GM18520 (cell line): ENCODE measurements around the gene MED8.

Experiments used
- ATAC-seq: cut with Tn5 transposase; IDR thresholded peaks from one replicate; pipeline ENCODE4 v1.9.1; 2021; ENCODE audit not compliant: unreplicated experiment

Gene MED8, protein sequence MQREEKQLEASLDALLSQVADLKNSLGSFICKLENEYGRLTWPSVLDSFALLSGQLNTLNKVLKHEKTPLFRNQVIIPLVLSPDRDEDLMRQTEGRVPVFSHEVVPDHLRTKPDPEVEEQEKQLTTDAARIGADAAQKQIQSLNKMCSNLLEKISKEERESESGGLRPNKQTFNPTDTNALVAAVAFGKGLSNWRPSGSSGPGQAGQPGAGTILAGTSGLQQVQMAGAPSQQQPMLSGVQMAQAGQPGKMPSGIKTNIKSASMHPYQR

DNA sequence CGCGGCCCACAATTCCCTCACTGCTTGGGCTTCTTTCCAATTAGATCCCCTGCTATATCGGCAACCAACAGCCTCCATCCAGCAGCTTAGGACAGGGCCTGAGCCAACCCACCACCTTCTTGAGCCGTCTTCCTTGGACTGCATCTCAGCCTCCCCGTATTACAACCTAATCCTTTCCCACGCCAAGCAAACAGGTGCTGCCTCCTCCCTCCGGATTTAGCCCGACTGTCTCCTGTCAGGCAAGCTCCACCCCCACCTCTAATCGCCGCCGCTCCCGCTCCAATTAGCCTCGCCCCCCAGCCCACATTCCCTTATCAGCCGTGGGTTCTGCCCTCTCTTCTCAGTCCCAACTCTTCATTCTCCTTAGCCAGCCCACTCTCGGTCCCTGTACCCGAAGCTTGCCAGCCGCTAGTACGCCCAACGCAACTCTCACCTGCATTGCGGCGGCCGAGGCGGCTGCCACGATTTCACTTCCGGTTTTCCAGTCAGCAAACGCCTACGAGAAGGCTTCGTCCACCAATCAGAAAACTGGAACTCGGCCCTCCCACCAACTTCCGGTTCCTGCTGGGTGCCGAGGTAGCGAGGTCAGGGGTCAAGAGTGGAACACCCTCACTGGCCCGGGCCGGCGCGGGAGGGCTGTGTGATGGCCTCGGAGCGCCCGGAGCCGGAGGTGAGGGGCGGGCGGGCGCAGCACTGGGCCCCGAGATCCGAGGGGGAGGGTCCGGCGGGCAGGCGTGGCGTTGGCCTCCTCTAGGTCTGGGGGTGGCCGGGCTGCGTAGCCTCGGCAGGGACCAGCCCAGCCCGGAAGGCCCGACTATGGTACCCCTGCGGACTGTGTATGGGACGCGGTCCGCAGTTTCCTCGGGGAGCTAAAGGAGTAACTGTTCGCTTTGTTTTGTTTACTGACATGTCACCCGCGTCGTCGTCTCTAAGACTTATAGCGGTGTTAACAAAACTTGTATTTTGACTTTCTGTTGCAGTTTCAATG lies at the start of gene MED8, which contains the start of gene SZT2:
TSS of gene MED8 (minus strand) at position 475 of the 988 bp plus-strand sequence. CDS start at position 439, 36 bp downstream.
TSS of gene SZT2 (plus strand) at position 574 of the 988 bp plus-strand sequence. CDS start at position 644, 70 bp downstream.
- peak; percentile 78 for ATAC-seq

DNA sequence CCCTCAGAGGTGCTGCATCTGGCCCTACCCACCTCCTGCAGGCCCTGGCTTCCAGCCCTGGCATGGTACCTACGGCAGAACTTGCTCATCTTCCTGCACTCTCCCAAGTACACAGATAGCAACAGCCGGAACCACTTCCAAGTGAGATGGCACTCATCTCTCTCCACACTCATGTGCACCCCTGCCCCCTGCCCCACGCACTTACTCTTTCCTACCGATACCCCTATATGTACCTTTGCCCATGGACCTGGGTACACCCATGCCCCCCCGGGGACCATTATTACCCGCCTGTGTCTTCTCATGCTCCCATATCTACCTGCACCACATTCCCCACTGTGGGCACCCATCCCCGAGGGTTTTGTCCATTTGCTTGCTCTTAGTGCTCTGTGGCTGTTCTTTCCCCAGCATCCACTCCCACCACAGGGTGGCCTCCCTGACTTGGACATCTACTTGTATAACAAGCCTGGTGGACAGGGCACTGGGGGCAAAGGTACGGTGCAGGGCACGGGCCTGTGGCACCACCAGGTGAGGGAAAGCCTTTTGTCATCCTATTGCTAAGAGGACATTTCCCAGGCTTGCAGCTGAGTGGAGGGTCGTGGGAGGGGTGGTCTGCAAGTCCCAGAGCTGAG lies 49.5 kb upstream of the MED8 start:
- no peak for ATAC-seq

DNA sequence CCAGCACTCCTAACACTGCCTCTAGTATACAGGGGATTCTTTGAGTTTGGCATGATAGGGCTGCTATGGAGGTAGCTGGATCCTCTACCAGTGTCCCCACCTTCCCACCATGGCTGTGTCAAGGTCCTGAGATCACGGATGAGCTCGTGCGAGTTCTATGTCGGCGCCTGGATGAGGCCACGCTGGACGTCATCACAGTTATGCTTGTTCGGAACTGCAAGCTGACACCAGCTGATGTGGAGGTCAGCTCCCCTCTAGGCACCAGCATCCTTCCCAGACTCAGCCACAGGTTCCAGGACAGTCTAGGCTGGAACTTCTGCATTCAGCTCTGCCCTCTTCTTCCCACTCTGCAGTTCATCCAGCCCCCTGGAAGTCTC lies 49.0 kb upstream of the MED8 start:
- no peak for ATAC-seq

DNA sequence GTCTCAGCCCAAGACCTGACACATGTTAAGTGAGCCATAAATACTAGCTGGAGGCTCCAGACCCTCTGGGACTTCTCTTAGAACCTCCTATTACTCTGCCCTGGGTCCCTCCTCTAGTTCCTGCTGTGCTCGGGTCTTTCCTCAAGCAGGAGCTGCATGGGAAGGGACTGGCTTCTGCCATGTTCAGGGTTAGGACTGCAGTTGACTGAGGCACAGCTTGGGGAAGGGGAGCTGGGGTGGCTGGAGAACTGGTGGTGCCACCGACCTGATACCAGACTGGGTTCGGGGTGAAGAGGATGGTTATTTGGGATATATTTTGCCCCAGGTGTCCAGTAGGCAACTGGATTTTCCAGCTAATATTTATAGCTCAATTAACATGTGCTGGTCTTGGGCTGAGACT lies 48.4 kb upstream of the MED8 start:
- no peak for ATAC-seq

DNA sequence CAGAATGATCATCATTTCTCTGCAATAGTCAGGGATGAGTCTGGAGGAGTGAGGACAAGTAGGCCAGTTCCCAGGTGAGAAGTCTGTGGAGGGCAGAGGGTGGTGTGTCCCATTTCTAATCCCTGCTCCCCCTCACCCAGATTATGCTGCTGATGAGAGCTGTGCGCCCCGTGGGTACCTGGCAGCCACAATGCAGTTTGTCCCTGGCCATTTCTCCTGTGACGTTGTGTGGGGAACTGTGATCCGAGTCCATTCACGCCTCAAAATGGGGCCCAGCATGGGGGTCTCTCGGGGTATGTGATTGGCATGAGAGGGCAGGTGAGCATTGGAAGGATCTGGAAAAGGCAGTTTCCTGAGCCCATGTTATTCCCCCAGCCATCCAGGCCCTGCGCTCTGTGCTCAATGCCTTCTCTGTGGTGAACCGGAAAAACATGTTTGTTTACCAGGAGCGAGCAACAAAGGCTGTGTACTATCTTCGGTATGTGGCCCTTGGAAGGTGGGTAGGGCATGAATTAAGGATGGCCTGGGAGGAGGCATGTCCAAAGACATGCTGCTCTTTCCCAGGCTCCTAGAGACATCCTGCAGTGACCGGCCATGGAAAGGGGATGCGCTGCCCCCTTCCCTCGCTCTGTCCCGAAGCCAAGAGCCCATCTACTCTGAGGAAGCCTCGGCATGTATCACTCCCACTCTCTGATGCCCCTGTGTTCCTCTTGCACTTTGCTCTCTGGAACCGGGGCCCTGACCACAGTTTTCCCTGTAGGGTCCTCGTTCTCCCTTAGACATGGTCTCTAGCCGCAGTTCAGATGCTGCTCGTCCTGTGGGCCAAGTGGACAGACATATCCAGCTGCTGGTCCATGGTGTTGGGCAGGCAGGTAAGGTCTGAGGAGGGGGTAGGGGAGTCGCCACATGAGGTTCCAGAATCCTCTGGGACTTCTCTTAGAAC lies 47.7 kb upstream of the MED8 start:
- no peak for ATAC-seq

DNA sequence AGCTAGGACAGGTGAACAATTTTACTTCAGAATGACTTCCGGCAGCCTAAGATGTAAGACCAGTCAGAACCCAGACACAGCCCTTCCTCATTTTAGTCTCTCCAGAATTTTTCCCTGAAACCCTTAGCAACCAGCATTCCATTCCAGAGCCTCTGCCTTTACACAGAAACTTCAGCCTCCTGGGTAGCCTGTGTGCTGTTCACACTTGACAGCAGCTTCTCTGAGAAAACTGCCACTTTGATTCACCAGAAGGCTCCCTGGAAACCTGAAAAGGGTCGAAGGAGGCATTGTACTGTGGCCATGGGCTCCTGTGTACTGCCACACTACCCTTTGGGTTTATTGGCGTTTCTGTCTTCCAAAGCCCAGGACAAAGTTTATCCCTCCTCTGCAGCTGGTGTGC lies 46.8 kb upstream of the MED8 start:
- no peak for ATAC-seq

DNA sequence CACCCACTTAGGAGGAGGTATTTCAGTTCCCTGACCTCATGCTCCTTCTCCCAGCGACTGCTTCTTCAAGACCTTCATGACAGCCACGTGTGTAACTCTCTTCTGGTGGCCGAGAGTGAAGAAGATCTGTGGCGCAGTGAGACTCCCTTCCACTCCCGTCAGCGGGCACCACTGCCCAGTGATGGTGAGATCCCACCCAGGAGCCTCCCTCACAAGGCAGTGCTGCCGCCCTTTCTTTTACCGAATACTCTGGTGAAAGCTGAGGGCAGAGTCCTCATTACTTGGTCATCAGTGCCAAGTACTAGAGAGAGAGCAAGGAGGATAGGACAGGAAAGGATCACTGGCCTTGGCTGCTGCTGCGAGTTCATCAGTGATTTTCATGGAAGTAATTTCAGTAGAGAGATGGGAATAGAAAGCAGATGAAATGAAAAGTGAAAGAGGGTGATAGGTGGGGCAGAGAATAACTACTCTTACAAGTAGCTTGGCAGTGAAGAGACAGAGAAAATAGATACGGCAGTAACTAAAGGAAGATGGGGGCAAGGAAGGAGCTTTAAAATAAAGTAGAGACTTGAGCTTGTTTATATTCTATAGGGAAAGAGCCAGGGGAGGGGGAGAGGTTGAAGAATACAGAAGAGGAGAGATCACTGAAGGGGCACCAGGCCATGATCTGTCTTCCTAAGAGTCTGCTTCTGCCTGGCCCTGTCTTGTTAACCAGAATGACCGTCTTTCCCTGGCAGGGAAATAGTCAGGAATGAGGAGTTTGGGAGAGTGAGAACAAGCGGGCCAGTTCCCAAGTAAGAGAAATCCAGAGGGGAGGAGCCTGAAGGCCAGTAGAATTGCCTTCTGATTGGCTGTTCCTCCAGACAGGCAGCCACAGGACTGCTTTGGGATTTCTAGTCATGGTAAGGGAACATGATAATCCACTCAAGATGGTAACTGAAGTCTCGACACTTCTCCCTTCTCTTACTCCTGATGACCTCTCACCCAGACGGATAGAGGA lies 45.8 kb upstream of the MED8 start:
- no peak for ATAC-seq

DNA sequence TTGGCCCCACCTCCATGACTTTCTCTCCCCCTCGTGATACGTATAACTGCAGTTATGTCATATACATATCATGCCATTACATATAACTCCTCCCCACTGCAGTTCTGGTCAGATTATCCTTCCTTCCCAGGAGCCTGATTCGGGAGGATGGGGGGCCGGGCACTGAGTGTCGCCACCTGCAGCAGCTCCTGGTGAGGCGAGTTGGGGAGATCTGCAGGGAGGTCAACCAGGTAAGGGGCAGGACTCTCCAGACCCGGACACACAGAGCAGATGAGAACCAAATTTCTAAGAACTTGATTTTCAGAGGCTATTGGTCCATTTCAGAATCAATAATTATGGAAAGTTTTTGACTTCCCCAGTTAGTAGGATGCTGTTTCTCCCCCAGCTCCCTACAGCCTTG lies 44.7 kb upstream of the MED8 start:
- no peak for ATAC-seq

DNA sequence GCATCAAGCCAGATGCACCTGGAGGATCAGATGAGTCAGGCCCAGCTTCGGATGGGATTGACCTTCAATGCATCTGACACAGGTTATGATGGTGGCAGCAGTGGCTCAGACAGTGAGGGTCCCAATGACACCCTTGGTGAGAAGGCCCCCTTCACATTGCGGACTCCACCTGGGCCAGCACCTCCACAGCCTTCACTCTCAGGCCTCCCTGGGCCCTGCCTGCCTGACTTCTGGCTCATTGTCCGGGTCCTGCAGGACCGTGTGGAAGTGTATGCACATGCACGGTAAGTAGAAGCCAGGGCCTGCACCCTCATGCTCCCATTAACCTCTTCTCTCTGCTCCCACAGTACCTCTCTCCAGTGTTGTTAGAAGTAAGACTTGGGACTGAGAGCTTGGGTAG lies 43.3 kb upstream of the MED8 start:
- ATAC-seq, result no peak

DNA sequence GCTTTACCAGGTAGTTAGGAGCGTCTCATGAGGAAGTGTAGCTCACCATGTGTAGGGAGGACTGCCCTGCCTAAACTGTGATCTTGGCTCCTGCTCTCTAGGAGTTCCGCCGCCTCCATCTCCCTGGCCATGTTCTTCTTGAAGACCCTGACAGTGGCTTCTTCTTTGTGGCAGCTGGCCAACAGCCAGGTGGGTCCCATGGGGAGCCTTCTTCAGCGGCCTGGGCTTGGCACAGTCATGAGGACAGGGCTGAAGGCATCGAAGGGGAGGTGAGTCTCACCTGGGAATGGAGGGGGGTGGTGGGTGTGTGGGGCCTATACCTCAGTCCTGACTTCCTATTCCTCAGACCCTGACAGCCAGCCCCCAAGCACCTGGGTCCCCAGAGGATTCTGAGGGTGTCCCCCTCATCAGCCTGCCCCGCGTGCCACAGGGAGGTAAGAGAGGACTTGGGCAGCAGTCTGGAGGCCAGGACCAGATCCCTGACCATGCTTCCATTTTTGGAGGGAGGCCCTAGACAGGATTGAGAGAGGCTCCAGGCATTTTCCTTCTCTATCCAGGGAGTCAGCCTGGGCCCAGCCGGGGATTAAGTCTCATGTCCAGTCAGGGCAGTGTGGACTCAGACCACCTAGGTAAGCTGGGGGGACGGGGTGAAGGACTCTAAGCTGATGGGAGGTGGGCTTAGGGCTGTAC lies 42.7 kb upstream of the MED8 start:
- ATAC-seq, result no peak

DNA sequence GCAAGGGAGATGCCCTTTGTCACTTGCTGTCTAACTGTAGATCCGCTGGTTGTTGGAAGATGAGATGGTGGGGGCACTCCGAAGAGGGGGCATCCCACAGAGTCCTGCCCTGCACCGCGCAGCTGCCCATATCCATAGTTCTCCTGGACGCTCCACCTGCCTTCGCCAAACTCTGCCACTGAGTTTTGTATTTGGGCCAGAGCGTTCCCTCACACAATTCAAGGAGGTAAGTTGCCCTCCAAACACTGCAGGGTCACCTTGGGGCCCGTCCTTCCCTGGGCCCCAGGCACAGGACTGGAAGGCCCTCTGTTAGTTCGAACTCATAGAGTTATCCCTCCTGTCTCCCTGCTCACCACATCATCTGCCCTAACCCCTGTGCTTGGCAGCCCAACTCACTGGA lies 42.1 kb upstream of the MED8 start:
- ATAC-seq, result no peak

DNA sequence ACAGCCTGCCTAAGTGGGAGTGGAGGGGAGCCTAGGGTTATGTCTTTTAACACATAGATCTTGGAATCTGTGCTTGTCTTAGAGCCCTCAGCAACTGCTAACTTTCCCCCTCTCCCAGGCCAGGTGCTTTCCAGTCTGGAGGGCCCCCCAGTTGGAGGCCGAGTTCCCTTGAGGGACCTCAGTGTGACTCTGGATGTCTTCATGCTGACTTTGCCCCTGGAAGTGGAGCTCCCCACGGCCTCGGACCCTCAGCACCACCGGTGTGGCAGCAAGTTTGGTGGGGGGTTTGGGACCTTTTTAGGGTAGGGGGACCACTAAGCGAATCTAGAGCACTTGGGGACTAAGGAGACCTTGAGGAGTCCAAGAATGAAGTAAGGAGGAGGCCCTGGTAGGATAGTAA lies 41.2 kb upstream of the MED8 start:
- ATAC-seq, result no peak

DNA sequence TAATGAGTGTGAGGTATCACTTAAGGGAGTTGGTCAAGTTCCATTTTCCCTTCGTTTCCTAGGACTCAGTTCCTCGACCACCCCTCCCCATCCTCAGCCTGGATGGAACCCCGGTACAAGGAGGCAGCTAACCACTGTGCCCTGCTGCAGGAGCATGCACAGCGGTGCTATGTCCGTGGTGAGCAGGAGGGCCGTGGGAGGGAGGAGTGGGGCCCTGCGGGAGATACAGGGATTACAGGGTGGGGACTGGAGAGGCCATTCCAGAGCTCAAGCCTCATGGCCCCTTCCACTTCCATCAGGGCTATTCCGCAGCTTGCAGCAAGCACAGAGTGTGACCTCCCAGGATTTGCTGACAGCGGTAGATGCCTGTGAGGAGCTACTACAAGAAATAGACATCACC lies 38.3 kb upstream of the MED8 start:
- ATAC-seq, result no peak

DNA sequence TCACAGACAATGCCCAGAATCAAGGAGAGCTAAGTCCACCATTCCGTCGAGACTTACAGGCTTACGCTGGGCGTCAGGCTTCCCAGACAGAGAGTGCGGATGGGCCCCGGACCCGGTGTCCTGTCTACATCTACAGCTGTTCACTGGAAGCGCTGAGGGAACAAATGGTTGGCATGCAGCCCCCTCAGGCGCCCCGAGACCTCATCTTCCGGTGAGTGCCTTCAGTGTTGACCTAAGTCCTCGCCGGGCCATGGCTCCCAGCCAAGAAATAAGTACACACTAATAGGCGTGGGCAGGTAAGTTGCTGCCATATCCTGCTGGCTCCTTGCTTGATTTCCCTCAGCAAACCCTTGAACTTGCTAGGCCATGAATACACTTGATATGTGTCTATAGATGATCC lies 37.9 kb upstream of the MED8 start:
- ATAC-seq, result no peak

DNA sequence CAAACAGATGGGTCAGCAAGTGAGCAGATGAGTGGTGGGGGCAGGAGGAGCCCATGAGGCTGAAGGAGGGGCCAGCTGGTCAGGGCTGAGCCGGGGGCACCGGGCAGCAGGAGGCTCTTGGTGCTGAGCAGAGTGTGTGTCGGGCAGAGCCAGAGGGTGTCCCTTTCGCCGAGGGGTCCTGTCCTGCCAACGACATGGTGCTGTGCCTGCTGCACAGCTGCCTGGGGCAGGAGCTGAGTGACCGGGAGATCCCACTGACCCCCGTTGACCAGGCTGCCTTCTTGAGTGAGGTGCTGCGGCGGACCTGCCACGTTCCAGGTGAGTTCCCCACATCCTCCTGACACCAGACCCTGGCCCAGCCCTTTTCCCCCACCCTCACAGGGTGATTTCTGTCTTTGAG lies 36.6 kb upstream of the MED8 start:
- ATAC-seq, result no peak

DNA sequence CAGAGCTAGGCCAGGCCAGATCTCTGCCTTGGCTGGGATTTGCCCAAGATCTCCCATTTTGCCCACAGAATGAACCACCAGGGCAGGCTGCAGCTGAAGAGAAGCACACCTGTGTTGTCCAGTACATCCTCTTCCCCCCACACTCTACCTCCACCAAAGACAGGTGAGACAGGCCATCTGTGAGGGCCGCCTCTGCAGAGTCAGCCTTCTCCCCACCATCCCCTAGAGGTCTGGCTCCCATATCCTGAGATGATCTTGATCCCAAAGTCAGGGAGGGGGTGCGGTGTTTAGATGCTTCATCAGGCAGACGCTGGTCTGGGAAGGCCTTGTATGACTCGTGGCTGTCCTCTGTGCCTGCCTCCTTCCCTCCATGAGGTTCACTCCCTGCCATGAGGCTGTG lies 35.4 kb upstream of the MED8 start:
- no peak for ATAC-seq

DNA sequence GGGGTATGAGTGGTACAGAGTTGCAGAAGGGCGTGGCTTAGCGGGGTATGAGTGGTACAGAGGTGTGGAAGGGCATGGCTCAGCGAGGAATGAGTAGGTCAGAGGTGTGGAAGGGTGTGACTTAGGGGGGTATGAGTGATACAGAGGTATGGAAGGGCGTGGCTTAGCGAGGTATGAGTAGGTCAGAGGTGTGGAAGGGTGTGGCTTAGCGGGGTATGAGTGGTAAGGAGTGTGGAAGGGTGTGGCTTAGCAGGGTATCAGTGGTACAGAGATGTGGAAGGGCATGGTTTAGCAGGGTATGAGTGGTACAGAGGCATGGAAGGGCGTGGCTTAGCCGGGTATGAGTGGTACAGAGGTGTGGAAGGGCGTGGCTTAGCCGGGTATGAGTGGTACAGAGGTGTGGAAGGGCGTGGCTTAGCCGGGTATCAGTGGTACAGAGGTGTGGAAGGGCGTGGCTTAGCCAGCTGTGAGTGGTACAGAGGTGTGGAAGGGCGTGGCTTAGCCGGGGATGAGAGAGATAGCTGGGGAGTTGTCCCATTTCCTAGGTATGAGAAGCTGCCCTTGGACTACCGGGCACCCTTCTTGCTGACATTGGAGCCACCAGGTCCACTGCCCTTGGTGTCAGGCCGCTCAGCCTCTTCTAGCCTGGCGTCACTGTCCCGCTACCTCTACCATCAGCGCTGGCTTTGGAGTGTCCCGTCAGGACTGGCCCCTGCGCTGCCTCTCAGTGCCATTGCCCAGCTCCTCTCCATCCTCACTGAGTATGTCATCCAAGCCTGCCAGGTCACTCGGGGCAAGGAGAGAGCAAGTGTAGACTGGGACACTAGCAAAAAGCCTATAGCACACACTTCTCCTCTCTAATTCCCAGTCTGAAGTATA lies 34.3 kb upstream of the MED8 start:
- ATAC-seq, result no peak
